HG03103 (cell line): ENCODE measurements around the gene IGF2BP2.
"Not testable (repeated sequence)": the region's sequence is repeated elsewhere in the genome, so short reads cannot be mapped to it uniquely, and the experiment has no call there.

ENCODE experiments used
- ATAC-seq: cut with Tn5 transposase; IDR thresholded peaks from one replicate; pipeline ENCODE4 v1.9.1; 2021; ENCODE audit warnings: low read depth; ENCODE audit not compliant: unreplicated experiment

IGF2BP2 gene

GRCh38 chr3:185825006-185825638 lies at the start of gene IGF2BP2:
Gene IGF2BP2, minus strand, starts transcription at chr3:185825042. Its CDS starts 82 bp downstream, at chr3:185824960.
- ATAC-seq = peak; percentile 70

DNA sequence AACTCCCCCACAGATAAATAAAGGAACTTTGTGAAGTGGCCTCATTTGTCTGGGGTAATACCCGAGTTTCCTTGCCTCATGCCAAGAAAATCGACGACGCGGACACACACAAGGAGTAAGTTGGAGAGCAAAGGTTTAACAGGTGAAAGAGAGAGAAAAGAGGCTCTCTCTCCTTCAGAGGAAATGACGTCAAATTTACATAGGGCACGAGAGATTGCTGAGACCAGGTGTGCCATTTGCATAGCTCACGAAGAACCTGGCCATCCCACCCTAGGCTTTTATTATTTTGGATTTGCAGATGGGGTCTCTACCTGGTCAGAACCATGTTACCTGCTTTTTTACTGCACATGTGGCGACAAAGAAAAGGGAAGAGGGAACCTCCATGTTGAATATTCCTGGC lies 49.3 kb upstream of the IGF2BP2 start:
- no peak for ATAC-seq

- no peak for ATAC-seq
These were observed 42.8 kb upstream of the IGF2BP2 start for GRCh38 chr3:185867650-185868049.

DNA sequence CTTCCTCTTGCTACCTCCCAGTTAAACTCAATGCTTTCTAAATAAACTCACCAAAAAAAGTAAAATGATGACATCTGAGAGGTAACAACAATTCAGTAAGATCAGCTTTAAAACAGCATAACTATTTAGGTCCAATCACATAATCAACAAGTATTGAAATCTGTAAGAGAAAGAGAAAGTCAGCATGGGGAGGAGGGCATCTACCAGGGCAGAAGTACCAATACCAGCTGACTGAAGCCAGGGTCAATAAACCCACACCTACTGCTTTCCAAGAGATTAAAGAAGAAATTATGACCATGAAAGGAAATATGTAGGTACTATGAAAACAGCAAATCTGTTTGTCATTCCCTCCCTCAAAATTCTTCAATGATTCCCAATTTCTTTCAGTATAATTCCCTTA lies 42.2 kb upstream of the IGF2BP2 start:
- no peak for ATAC-seq

- ATAC-seq = no peak
These were observed 41.7 kb upstream of the IGF2BP2 start for GRCh38 chr3:185866555-185866954.

DNA sequence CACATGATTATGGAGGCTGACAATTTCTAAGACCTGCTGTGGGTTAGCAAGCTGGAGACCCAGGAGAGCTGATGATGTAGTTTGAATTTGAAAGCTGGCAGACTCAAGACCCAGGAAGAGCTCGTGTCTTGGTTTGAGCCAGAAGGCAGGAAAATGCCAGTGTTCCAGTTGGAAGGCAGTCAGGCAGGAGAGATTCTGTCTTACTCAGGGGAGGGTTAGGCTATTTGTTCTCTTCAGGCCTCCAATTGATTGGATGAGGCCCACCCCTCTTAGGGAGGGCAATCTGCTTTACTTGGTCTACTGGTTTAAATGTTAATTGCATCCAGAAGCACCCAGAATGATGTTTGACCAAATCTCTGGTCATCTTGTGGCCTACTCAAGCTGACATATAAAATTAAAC lies 40.4 kb upstream of the IGF2BP2 start:
- ATAC-seq = no peak

DNA sequence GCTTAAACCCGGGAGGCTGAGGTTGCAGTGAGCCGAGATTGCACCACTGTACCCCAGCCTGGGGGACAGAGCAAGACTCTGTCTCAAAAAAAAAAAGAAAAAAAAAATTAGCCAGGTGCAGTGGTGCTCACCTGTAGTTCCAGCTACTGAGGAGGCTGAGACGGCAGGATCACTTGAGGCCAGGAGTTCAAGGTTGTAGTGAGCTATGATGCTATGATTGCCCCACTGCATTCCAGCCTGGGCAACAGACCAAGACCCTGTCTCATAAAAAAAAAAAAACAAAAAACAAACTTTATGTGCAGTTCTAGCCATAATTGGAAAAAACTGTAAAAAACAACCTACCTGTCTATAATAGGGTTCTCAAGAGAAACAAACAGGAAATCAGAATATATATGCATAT lies 39.9 kb upstream of the IGF2BP2 start:
- ATAC-seq = no peak

- no peak for ATAC-seq
These were observed 38.1 kb upstream of the IGF2BP2 start for GRCh38 chr3:185862920-185863319.

- ATAC-seq = no peak
These were observed 34.6 kb upstream of the IGF2BP2 start for GRCh38 chr3:185859294-185859972.

DNA sequence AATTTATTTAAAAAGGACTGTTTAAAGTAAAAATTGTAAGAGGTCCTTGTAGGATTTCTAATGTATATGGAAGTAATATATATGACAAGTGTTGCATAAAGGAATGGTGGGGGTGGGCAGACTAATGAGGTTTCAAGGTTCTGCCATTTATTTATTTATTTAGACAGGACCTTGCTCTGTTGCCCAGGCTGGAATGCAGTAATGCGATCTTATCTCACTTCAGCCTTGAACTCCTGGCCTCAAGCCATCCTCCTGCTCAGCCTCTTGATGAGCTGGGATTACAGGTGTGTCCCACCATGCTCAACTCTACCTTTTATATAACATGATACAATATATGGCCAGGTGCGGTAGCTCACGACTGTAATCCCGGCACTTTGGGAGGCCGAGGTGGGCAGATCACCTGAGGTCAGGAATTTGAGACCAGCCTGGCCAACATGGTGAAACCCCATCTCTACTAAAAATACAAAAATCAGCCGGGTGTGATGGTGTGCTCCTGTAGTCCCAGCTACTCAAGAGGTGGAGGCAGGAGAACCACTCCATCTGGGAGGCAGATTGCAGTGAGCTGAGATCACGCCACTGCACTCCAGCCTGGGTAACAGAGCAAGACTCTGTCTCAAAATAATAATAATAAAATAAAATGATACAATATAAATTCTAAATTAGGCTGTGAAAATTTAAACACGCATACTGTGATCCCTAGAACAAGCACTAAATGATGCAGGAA lies 33.8 kb upstream of the IGF2BP2 start:
- no peak for ATAC-seq

DNA sequence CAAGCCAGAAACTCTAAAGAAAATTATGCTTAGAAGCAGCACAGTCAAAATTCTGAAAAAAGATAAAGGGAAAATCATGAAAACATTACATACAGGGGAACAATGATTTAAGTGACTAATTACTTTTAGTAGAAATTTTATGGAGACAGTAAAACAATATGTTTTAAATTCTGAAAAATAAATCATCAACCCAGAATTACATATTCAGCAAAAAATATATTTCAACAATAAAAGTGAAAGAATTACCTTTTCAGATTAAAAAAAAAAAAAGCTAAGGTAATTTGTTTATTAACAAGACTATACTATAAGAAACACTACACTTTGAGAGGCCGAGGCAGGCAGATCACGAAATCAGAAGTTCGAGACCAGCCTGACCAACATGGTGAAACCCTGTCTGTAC lies 32.4 kb upstream of the IGF2BP2 start:
- no peak for ATAC-seq

DNA sequence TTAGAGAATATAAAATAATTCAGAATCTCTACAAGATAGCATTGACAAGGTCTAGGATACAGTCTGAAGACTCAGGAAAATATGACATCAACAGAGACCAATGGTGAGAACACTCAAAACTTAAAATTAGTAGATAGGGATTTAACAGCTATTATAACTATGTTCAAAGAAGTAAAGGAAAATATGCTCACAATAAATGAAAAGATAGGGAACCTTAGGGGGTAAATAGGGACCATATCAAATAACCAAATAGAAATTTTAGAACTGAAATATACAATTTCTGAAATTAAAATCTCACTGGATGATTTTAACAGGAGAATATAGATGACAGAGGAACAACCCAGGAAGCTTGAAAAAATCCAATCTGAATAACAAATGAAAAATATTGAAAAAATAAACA lies 31.8 kb upstream of the IGF2BP2 start:
- ATAC-seq = no peak

- not testable (repeated sequence) for ATAC-seq
These were observed 28.9 kb upstream of the IGF2BP2 start for GRCh38 chr3:185853771-185854170.

- ATAC-seq = no peak
These were observed 27.8 kb upstream of the IGF2BP2 start for GRCh38 chr3:185852635-185853034.

- ATAC-seq = no peak
These were observed 27.1 kb upstream of the IGF2BP2 start for GRCh38 chr3:185851959-185852358.

DNA sequence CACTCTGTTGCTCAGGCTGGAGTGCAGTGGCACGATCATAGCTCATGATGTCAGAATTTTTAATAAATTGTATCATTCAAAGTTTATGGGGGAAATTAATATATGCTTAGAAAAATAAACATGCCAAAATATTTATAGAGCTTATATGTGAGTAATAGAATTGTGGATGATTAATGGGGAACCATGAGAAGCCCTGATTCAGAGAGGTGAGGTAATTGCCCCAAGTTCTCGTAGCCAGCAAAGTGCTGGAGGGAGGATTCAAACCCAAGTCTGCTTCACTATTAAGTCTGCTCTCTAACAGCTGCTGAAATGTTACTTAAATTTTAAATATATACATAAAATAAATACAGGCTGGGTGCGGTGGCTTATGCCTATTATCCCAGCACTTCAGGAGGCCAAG lies 26.2 kb upstream of the IGF2BP2 start:
- no peak for ATAC-seq

GRCh38 chr3:185847506-185847905 lies 22.7 kb upstream of the IGF2BP2 start:
- no peak for ATAC-seq

DNA sequence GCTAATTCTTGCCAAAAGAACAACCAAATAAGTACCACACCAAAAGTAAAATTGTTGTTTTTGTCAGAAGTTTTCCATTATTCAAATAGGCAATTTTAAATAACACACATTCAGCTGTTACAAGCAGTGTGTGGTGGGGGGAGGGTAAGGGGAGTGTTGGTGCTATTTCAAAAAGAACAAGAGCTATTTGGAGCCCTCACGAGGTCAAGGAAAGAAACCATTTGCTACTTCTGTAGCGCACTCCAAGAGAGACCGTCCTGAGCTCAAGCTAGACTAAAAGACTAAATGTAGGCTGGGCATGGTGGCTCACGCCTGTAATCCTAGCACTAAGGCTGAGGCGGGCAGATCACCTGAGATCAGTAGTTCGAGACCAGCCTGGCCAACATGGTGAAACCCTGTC lies 21.2 kb upstream of the IGF2BP2 start:
- ATAC-seq = no peak

DNA sequence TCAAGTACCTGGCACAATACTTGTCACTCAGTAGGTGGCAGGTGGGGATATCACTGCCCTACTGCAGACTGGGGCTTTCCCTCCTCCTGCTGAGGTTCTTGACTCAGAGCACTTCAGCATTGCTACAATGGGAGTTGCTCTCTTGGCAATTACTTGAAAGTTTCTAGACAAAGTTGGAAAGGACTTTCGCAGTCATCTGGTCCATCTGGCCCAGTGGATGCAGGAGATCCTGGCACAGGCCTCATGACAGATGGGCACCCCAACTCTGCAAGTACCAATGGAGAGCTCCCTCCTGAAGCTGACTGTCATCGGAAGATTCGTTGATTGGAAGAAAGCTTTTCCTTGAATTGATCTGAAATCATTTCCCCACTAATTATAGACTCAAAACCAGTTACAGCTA lies 19.2 kb upstream of the IGF2BP2 start:
- no peak for ATAC-seq

- no peak for ATAC-seq
These were observed 18.8 kb upstream of the IGF2BP2 start for GRCh38 chr3:185843635-185844034.

DNA sequence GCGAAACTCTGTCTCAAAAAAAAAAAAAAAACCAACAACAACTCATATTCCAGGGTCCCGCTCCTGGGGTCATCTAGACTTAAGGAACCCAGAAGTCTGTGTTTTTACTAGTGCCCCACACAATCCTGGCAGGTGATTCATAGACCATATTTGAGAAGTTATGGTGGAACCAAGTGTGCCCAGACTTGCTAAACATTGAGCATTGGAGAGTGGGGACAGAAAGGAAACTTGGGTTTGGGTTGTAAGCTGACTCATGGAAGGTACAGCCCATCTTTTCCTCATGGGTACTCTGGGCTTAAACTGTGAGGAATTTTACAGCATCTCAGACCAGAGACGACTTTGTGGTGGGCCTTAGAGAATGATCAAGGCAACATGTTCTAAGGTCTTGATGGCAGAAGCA lies 18.3 kb upstream of the IGF2BP2 start:
- no peak for ATAC-seq

- no peak for ATAC-seq
These were observed 17.4 kb upstream of the IGF2BP2 start for GRCh38 chr3:185842241-185842640.
